Brain microvascular endothelial cell (primary cell): ENCODE data around the gene UHRF1.

Experiments
- DNase-seq: peaks from one replicate; pipeline ENCODE4 v3.0.0-alpha.2; 2020
- H3K27ac ChIP-seq: fragments of 250-450 bp; sonication (Bioruptor Pico); 2 replicates; pipeline ENCODE4 v1.5.1; 2020; ENCODE audit warnings: mild to moderate bottlenecking, moderate library complexity
- H3K27me3 ChIP-seq: fragments of 250-450 bp; sonication (Bioruptor Pico); replicated peaks from 2 replicates; pipeline ENCODE4 v1.5.1; 2020; ENCODE audit warnings: mild to moderate bottlenecking
- H3K36me3 ChIP-seq: fragments of 250-450 bp; sonication (Bioruptor Pico); replicated peaks from 2 replicates; pipeline ENCODE4 v1.5.1; 2020; ENCODE audit warnings: mild to moderate bottlenecking
- H3K4me3 ChIP-seq: 2 replicates; pipeline ENCODE4 v1.5.1; 2011; ENCODE audit warnings: low read depth, mild to moderate bottlenecking, control low read depth, low read length, moderate library complexity
- in situ Hi-C: cut with HindIII; loops from 2 replicates; pipeline ENCODE4 v1.10.0; 2017; ENCODE audit warnings: low sequenced_read_pairs, low pct_ligation_motif_present
- TF ChIP-seq, protein P1 (sequence below): IDR thresholded peaks from 2 replicates; pipeline ENCODE4 v1.5.1; 2011; ENCODE audit warnings: low read depth, mild to moderate bottlenecking, moderate library complexity, low read length, control low read depth, inconsistent platforms; ENCODE audit errors: missing control alignments

UHRF1 gene

DNA sequence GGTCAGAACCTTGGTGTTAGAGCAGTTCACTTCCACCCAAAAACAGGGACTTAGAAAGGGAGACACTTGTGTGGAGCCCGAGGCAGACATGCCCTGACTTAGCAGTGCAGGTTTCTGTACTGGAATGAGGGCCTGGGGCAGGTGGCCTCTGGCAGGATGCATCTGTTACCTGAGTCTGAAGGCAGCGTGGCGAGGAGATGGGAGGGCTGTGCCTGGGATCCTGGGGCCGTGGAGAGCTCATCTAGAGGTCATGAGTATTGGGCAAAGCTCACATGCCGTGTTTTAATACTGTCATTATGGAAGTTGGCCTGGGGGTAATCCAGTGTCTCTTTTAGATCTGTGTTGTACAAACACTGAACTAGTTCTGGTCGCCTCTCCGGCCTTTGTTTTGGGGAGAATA lies 81.0 kb downstream of the UHRF1 start:
- H3K4me3 ChIP-seq = no peak overlapping the region
- no peak for DNase-seq
- H3K27me3 ChIP-seq = no peaks in the 10 kb centered on the region
- TF ChIP-seq, protein P1, sequence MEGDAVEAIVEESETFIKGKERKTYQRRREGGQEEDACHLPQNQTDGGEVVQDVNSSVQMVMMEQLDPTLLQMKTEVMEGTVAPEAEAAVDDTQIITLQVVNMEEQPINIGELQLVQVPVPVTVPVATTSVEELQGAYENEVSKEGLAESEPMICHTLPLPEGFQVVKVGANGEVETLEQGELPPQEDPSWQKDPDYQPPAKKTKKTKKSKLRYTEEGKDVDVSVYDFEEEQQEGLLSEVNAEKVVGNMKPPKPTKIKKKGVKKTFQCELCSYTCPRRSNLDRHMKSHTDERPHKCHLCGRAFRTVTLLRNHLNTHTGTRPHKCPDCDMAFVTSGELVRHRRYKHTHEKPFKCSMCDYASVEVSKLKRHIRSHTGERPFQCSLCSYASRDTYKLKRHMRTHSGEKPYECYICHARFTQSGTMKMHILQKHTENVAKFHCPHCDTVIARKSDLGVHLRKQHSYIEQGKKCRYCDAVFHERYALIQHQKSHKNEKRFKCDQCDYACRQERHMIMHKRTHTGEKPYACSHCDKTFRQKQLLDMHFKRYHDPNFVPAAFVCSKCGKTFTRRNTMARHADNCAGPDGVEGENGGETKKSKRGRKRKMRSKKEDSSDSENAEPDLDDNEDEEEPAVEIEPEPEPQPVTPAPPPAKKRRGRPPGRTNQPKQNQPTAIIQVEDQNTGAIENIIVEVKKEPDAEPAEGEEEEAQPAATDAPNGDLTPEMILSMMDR = no peak
- no peak overlapping the region for H3K27ac ChIP-seq
- no peaks in the 10 kb centered on the region for H3K36me3 ChIP-seq
- in situ Hi-C loops = no loop called here

DNA sequence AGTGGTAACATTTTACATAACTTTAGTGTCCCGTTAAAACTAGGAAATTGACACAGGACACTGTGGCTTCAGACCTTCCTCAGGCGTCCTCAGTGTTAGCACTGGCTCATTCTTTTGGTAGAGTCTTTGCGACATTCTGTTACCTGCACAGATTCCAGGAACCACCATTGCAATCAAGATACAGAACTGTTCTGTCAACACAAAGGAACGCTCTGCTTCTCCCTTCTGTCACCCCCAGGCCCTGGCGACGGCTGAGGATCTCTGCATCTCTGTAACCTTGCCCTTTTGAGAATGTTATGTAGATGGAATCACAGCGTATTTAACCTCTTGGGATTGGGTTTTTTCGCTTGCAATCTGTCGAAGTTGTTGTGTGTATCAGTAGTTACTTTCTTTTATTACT lies 82.2 kb downstream of the UHRF1 start:
- Histone ChIP-seq H3K27me3 (no peaks in the 10 kb centered on the region), H3K27ac (no peak overlapping the region), H3K36me3 (no peaks in the 10 kb centered on the region), H3K4me3 (no peak overlapping the region)
- TF ChIP-seq, protein P1 = no peak
- no peak for DNase-seq
- in situ Hi-C loops = no loop called here

DNA sequence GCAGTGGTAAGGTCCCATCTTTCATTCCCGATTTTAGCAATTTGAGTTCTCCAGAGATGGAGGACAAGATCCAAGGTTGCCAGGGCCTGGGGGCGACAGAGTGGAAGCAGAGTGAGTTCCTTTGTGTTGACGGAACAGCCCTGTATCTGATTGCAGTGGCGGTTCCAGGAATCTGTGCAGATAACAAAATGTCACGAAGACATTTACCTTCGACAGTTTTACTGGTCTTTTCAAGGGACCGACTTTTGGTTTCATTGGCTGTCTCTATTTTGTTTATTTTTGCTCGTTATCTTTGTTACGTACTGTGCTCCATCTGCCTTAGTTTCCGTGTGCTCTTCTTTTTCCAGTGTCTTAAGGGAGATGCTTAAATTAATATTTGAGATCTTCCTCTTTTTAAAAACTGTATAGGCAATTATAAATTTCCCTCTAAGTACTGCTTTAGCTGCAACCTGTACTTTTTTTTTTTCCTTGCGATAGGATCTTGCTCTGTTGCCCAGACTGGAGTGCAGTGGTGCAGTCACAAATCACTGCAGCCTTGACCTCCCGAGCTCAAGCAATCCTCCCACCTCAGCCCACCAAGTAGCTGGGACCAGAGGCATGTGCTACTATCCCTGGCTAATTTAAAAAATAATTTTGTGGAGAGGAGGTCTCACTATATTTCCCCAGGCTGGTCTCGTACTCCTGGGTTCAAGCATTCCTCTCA lies 82.8 kb downstream of the UHRF1 start:
- Histone ChIP-seq H3K27ac (no peak overlapping the region), H3K36me3 (no peaks in the 10 kb centered on the region), H3K27me3 (no peaks in the 10 kb centered on the region), H3K4me3 (no peak overlapping the region)
- TF ChIP-seq, protein P1 = no peak
- DNase-seq = no peak
- in situ Hi-C loops = no loop called here

DNA sequence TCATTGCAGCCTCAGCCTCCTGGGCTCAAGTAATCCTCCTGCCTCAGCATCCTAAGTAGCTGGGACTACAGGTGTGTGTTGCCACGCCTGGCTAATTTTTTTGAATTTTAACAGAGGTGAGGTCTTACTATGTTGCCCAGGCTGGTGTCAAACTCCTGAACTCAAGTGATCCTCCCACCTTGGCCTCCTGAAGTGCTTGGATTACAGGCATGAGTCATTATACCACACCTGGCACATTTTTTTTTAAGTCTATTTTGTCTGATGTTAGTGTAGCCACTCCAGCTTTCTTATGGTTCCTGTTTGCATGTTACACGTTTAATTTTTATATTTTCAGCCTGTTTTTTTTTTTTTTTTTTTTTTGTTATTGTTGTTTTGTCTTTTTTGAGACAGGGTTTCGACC lies 84.4 kb downstream of the UHRF1 start:
- in situ Hi-C loops = no loop called here
- Histone ChIP-seq H3K4me3 (no peak overlapping the region), H3K27ac (no peak overlapping the region), H3K36me3 (no peaks in the 10 kb centered on the region), H3K27me3 (no peaks in the 10 kb centered on the region)
- TF ChIP-seq, protein P1 = no peak
- no peak for DNase-seq

DNA sequence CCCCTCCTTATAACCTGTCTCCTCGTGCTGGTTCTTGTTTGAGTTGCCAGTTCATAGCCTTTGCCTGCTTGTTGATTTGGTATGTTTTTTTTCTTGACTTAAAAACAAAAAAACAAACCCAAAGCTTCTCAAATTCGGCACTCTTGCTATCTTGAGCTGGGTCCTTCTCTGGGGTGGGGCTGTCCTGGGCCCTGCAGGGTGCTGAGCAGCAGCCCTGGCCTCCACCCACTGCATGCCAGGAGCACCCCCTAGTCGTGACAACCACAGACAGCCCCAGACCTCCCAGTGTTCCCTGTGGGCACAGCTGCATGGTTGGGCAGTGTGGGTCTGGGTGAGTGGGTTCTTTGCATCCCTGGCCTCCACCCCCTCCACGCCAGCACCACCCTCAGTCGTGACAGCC lies 87.4 kb downstream of the UHRF1 start:
- Histone ChIP-seq H3K27me3 (no peaks in the 10 kb centered on the region), H3K36me3 (no peaks in the 10 kb centered on the region), H3K4me3 (no peak overlapping the region), H3K27ac (no peak overlapping the region)
- in situ Hi-C loops = no loop called here
- TF ChIP-seq, protein P1 = no peak
- no peak for DNase-seq

DNA sequence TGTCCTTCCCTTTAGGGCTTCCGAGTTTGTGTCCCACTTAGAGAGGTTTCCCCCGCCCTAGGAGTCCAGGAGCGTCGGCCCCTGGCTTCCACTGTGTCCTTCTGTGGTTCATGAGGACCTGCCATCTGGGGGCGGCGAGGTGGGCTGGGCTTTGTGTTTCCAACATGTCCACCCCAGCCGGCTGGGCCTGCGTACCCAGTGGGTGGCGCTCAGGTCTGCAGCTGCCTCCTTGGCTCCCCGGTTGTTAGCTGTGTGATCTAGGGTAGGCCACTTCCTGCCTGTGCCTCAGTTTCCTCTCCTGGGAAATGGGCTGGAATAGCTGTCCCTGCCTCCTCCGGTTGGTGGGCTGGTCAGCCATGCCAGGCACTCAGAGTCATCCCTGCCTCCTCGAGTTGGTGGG lies 88.0 kb downstream of the UHRF1 start:
- Histone ChIP-seq H3K27me3 (no peaks in the 10 kb centered on the region), H3K36me3 (no peaks in the 10 kb centered on the region), H3K4me3 (no peak overlapping the region), H3K27ac (no peak overlapping the region)
- no peak for DNase-seq
- TF ChIP-seq, protein P1 = no peak
- in situ Hi-C loops = no loop called here
